Ishikawa (cell line): ENCODE data around the gene OSGIN1.
A peak's percentile ranks its signal among the peaks of the same experiment; 100 is the strongest.

Source experiments
- CEBPB ChIP-seq: IDR thresholded peaks from 2 replicates; pipeline ENCODE4 v1.6.1; 2012
- CREB1 ChIP-seq: IDR thresholded peaks from 2 replicates; pipeline ENCODE4 v1.6.1; 2012; ENCODE audit warnings: low read depth
- EGR1 ChIP-seq: IDR thresholded peaks from 2 replicates; pipeline ENCODE4 v1.6.1; 2012
- EP300 ChIP-seq: IDR thresholded peaks from 2 replicates; pipeline ENCODE4 v1.6.1; 2012; ENCODE audit warnings: borderline replicate concordance
- FOXM1 ChIP-seq: IDR thresholded peaks from 2 replicates; pipeline ENCODE4 v1.6.1; 2012; ENCODE audit warnings: low read depth, borderline replicate concordance
- MAX ChIP-seq: IDR thresholded peaks from 2 replicates; pipeline ENCODE4 v1.6.1; 2012
- NFIC ChIP-seq: IDR thresholded peaks from 2 replicates; pipeline ENCODE4 v1.6.1; 2012
- RAD21 ChIP-seq: IDR thresholded peaks from 2 replicates; pipeline ENCODE4 v1.6.1; 2012; ENCODE audit warnings: low read depth
- REST ChIP-seq: IDR thresholded peaks from 2 replicates; pipeline ENCODE4 v1.6.1; 2012; ENCODE audit warnings: low read depth, mild to moderate bottlenecking
- TAF1 ChIP-seq: IDR thresholded peaks from 2 replicates; pipeline ENCODE4 v1.6.1; 2012; ENCODE audit warnings: low read depth, mild to moderate bottlenecking
- TCF12 ChIP-seq: IDR thresholded peaks from 2 replicates; pipeline ENCODE4 v1.6.1; 2012; ENCODE audit warnings: low read depth
- TEAD4 ChIP-seq: IDR thresholded peaks from 2 replicates; pipeline ENCODE4 v1.6.1; 2012
- USF1 ChIP-seq: IDR thresholded peaks from 2 replicates; pipeline ENCODE4 v1.6.1; 2012
- YY1 ChIP-seq: IDR thresholded peaks from 2 replicates; pipeline ENCODE4 v1.6.1; 2012; ENCODE audit warnings: low read depth
- ZBTB7A ChIP-seq: IDR thresholded peaks from 2 replicates; pipeline ENCODE4 v1.6.1; 2012; ENCODE audit warnings: low read depth

Gene OSGIN1

GRCh38 chr16:83995754-83996153, 42.7 kb downstream of the OSGIN1 start:
- TF ChIP-seq YY1: no peak
- no peak for TF ChIP-seq CEBPB
- 0 out of 2 replicates have a peak, but pooled peaks have one; percentile 12 for TF ChIP-seq ZBTB7A
- no peak for TF ChIP-seq TCF12
- no peak for TF ChIP-seq RAD21

GRCh38 chr16:83996481-83997252, 43.6 kb downstream of the OSGIN1 start:
- TF ChIP-seq TCF12: no peak
- TF ChIP-seq TAF1: no peak
- no peak for TF ChIP-seq ZBTB7A
- no peak for TF ChIP-seq CEBPB
- TF ChIP-seq YY1: no peak
- TF ChIP-seq CREB1: no peak
- no peak for TF ChIP-seq TEAD4
- TF ChIP-seq RAD21: no peak
- no peak for TF ChIP-seq FOXM1
- TF ChIP-seq EGR1: no peak
- no peak for TF ChIP-seq REST

GRCh38 chr16:83998091-83998490, 45.1 kb downstream of the OSGIN1 start:
- TF ChIP-seq REST (no peak), CEBPB (no peak), MAX (no peak), NFIC (no peak), RAD21 (no peak), ZBTB7A (no peak), TCF12 (no peak), USF1 (no peak), YY1 (no peak), TEAD4 (no peak), FOXM1 (no peak), EP300 (no peak)

- no peak for TF ChIP-seq EP300
- TF ChIP-seq TCF12: no peak
- no peak for TF ChIP-seq REST
- no peak for TF ChIP-seq FOXM1
- no peak for TF ChIP-seq RAD21
- TF ChIP-seq CEBPB: no peak
- TF ChIP-seq CREB1: no peak
- no peak for TF ChIP-seq EGR1
- no peak for TF ChIP-seq ZBTB7A
Measured at GRCh38 chr16:84000989-84001642, 48.1 kb downstream of the OSGIN1 start.

GRCh38 chr16:84001726-84002125, 48.7 kb downstream of the OSGIN1 start:
- TF ChIP-seq USF1 (no peak), CREB1 (no peak), EGR1 (no peak), TEAD4 (no peak), RAD21 (no peak)
